Measurements from ENCODE around the gene NCEH1. TPM values are rescaled to one million over a fixed set of nuclear protein-coding genes. Genes with fewer than 3 reads are reported as not detected.
A peak's percentile ranks its signal among the peaks of the same experiment; 100 is the strongest.
"Not testable (repeated sequence)": the region's sequence is repeated elsewhere in the genome, so short reads cannot be mapped to it uniquely, and the experiment has no call there.

Gene NCEH1
- total RNA-seq, 1 donor from 2014 or later, result 22.4 TPM

DNA sequence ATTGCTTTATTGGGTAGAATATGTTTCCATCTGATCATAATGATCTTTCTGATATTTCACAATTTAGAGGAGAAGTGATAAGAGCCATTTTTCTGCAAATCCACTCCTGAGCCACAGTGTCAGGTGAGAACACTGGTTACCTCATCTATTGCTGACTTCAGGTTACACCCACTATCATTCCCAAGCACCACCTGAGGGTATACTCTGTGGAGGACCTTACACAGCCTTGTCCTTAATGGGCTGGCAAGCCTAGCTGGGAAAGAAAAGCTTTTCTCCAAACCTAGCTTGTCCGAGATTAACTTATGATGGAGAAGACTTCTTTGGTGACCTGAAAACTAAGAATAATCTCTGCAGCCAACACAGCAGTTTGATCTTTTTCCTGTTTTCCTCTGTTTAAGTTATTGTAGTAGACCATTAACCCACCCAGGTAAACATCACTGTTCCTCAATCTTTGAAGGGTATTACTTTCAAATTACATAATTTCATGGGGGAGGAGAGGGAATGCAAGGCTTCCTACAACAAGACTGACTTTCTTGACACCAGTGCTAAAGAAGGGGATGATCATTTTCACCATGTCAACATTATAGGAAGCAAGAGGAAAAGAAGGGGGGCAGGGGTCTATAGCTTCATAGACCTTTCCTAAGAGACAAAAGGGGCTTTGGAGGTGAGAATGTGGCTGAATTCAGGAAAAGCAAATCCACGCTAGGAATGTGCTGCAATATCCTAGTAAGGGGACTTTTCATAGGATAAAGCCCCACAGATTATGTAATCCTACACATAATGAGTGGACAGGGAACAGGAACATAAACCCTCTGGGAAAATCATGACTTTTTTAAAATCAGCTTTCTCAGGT is 1.7 kb downstream of the NCEH1 start:
- H3K36me3 ChIP-seq (ENCODE audit: control insufficient read depth, insufficient read depth, low read length), result no peaks in the 10 kb centered on the region
- no peak for DNase-seq (ENCODE audit: low read depth)
- no peak for TF ChIP-seq CTCF (IDR thresholded peaks at IDR 0.05; ENCODE audit: insufficient read depth, low read length, poor library complexity, severe bottlenecking)
- H3K27me3 ChIP-seq (ENCODE audit: control insufficient read depth, insufficient read depth, low read length), result no peaks in the 10 kb centered on the region
- H3K4me3 ChIP-seq (ENCODE audit: low read depth, low read length), result peak overlapping the region; percentile 95

DNA sequence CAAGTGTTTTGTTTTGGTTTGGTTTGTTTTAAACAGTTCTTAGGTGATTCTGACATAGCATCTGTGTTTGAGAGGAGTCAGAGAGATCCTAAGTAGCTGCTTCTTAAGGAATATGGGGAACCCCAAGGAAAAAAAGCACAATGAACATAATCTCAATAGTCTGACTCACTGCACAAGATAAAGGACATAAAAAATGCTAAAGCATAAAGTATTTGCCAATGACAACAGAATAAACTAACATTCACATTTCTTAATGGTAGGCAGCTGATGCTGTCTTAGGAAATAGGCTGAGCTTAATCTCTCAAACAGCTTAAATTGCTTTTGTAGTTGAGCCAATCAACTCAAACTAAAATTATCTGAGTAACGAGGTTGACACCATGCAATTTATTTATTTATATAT is 2.9 kb downstream of the NCEH1 start:
- no peak for DNase-seq (ENCODE audit: low read depth)
- no peaks in the 10 kb centered on the region for H3K36me3 ChIP-seq (ENCODE audit: control insufficient read depth, insufficient read depth, low read length)
- no peak overlapping the region for H3K4me3 ChIP-seq (ENCODE audit: low read depth, low read length)
- no peak for TF ChIP-seq CTCF (IDR thresholded peaks at IDR 0.05; ENCODE audit: insufficient read depth, low read length, poor library complexity, severe bottlenecking)
- H3K27me3 ChIP-seq (ENCODE audit: control insufficient read depth, insufficient read depth, low read length), result no peaks in the 10 kb centered on the region

DNA sequence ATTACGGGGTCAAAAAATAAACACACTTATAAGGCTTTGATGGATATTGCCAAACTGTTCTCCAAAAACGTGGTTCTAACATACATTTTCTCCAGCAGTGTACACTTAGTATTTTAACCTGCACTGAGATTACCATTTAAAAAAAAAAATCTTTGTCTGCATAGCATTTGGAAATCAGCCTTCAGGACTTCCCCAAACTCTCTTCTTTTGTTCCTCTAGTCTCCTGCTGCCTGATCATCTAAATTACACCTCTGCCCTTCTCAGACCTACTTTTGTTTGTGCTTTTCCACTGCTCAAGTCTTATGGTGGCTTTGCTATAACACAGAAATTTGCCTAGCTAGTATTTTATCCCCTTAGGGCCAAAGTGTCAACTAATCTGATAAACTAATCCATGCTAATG is 3.8 kb downstream of the NCEH1 start:
- no peak for TF ChIP-seq CTCF (IDR thresholded peaks at IDR 0.05; ENCODE audit: insufficient read depth, low read length, poor library complexity, severe bottlenecking)
- no peaks in the 10 kb centered on the region for H3K36me3 ChIP-seq (ENCODE audit: control insufficient read depth, insufficient read depth, low read length)
- DNase-seq (ENCODE audit: low read depth), result no peak
- no peaks in the 10 kb centered on the region for H3K27me3 ChIP-seq (ENCODE audit: control insufficient read depth, insufficient read depth, low read length)
- no peak overlapping the region for H3K4me3 ChIP-seq (ENCODE audit: low read depth, low read length)

GRCh38 chr3:172705170-172705569 is 5.7 kb downstream of the NCEH1 start:
- TF ChIP-seq CTCF (IDR thresholded peaks at IDR 0.05; ENCODE audit: insufficient read depth, low read length, poor library complexity, severe bottlenecking), result no peak
- no peaks in the 10 kb centered on the region for H3K36me3 ChIP-seq (ENCODE audit: control insufficient read depth, insufficient read depth, low read length)
- no peak overlapping the region for H3K4me3 ChIP-seq (ENCODE audit: low read depth, low read length)
- no peak for DNase-seq (ENCODE audit: low read depth)
- no peaks in the 10 kb centered on the region for H3K27me3 ChIP-seq (ENCODE audit: control insufficient read depth, insufficient read depth, low read length)

- no peak for DNase-seq (ENCODE audit: low read depth)
- H3K36me3 ChIP-seq (ENCODE audit: control insufficient read depth, insufficient read depth, low read length), result no peaks in the 10 kb centered on the region
- no peaks in the 10 kb centered on the region for H3K27me3 ChIP-seq (ENCODE audit: control insufficient read depth, insufficient read depth, low read length)
- H3K4me3 ChIP-seq (ENCODE audit: low read depth, low read length), result no peak overlapping the region
- no peak for TF ChIP-seq CTCF (IDR thresholded peaks at IDR 0.05; ENCODE audit: insufficient read depth, low read length, poor library complexity, severe bottlenecking)
Measured at GRCh38 chr3:172704001-172704400, 6.9 kb downstream of the NCEH1 start.

GRCh38 chr3:172702731-172703130 is 8.1 kb downstream of the NCEH1 start:
- DNase-seq (ENCODE audit: low read depth); H3K27me3 ChIP-seq (ENCODE audit: control insufficient read depth, insufficient read depth, low read length); H3K36me3 ChIP-seq (ENCODE audit: control insufficient read depth, insufficient read depth, low read length); H3K4me3 ChIP-seq (ENCODE audit: low read depth, low read length): not testable (repeated sequence)

All from kidney epithelial cell (primary cell).